Osteoblast (primary cell): ENCODE measurements around the gene AHI1. TPM values are rescaled to one million over a fixed set of nuclear protein-coding genes. Genes with fewer than 3 reads are reported as not detected.

Source experiments
- DNase-seq: peaks from one replicate; pipeline ENCODE4 v3.0.0; 2011; ENCODE audit warnings: low spot score, mixed read lengths; ENCODE audit not compliant: insufficient read length; ENCODE audit errors: missing footprints
- H2AFZ ChIP-seq: 2 replicates; pipeline ENCODE4 v1.6.0; 2011; ENCODE audit warnings: mild to moderate bottlenecking, low read length
- H3K27ac ChIP-seq: 2 replicates; pipeline ENCODE4 v1.5.1; 2011; ENCODE audit warnings: mild to moderate bottlenecking, low read depth, low read length, moderate library complexity
- H3K27me3 ChIP-seq: 2 replicates; pipeline ENCODE4 v1.6.0; 2012; ENCODE audit warnings: mild to moderate bottlenecking, control low read depth, inconsistent platforms, low read length, moderate library complexity; ENCODE audit not compliant: insufficient read depth
- H3K36me3 ChIP-seq: 2 replicates; pipeline ENCODE4 v1.5.1; 2011; ENCODE audit warnings: mild to moderate bottlenecking, low read length, control low read depth, moderate library complexity; ENCODE audit not compliant: insufficient read depth
- H3K4me1 ChIP-seq: 2 replicates; pipeline ENCODE4 v1.5.1; 2011; ENCODE audit warnings: mild to moderate bottlenecking, low read length, control low read depth, moderate library complexity; ENCODE audit not compliant: insufficient read depth
- H3K4me2 ChIP-seq: 2 replicates; pipeline ENCODE4 v1.6.0; 2011; ENCODE audit warnings: mild to moderate bottlenecking, low read length; ENCODE audit not compliant: insufficient read depth
- H3K4me3 ChIP-seq: fragments of 200-600 bp; sonication (generic); 3 replicates; pipeline ENCODE4 v1.5.1; 2012; ENCODE audit warnings: mild to moderate bottlenecking, low read length, inconsistent platforms; ENCODE audit not compliant: insufficient read depth
- H3K79me2 ChIP-seq: 2 replicates; pipeline ENCODE4 v1.6.0; 2012; ENCODE audit warnings: mild to moderate bottlenecking, low read length, control low read depth, inconsistent platforms; ENCODE audit not compliant: insufficient read depth
- H3K9me3 ChIP-seq: 2 replicates; pipeline ENCODE4 v1.5.1; 2011; ENCODE audit warnings: low read depth, low read length, control low read depth
- H4K20me1 ChIP-seq: 2 replicates; pipeline ENCODE4 v1.6.0; 2012; ENCODE audit warnings: mild to moderate bottlenecking, low read length, control low read depth; ENCODE audit not compliant: insufficient read depth
- total RNA-seq: library from RNA; depleted of rRNA; stranded (reverse); fragments of >200 nt; gene quantifications from 2 replicates; pipeline ENCODE4 v1.2.3, GENCODE V29; 2012
- TF ChIP-seq, protein P1 (sequence below): IDR thresholded peaks from 2 replicates; pipeline ENCODE4 v1.5.1; 2011; ENCODE audit warnings: mild to moderate bottlenecking, low read depth, low read length, moderate library complexity; ENCODE audit errors: extremely low read depth

The AHI1 gene
- total RNA-seq, 1 donor: 50.3 TPM

DNA sequence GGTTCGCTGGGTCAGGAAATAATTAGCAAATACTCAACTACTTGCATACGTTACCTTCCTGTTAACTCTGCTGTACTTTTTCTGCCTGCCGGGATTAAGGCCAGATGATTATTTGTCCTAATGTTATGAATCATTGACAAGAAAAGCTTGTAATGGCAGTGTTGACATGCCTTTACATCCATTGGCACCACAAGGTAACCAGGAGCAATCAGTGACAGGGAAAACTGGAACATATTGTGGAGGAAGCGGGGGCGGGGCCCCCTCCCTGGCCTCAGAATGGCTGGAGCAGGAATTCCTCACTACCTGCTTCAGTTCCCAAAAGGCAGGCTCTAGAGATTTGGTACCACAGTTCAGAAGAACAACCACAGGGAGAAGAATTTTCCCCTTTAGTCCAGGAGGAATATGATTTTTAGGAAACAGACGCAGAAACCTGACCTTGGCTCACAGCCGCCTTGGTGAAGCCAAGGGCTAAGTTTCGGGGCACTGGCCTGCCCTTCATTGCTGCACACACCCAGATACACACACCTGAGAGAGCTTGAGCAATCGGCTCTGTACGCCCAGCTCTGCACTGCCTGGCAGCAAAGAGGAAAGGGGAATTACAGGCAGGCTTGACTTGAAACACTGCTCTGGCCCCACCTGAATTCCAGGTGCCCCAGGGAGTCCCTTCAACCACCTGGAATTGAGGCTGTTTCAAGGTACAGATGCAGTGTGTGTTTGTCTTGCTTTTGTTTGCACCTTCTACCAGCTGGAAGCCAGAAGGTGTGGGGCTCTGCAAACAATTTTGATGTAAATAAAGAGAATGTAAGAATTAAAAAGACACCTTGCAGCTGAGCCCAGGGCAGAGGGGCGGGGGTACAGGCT lies 226.6 kb downstream of the AHI1 start:
- H3K4me2 ChIP-seq: no peak overlapping the region
- TF ChIP-seq, protein P1, sequence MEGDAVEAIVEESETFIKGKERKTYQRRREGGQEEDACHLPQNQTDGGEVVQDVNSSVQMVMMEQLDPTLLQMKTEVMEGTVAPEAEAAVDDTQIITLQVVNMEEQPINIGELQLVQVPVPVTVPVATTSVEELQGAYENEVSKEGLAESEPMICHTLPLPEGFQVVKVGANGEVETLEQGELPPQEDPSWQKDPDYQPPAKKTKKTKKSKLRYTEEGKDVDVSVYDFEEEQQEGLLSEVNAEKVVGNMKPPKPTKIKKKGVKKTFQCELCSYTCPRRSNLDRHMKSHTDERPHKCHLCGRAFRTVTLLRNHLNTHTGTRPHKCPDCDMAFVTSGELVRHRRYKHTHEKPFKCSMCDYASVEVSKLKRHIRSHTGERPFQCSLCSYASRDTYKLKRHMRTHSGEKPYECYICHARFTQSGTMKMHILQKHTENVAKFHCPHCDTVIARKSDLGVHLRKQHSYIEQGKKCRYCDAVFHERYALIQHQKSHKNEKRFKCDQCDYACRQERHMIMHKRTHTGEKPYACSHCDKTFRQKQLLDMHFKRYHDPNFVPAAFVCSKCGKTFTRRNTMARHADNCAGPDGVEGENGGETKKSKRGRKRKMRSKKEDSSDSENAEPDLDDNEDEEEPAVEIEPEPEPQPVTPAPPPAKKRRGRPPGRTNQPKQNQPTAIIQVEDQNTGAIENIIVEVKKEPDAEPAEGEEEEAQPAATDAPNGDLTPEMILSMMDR: no peak
- no peaks in the 10 kb centered on the region for H3K79me2 ChIP-seq
- H4K20me1 ChIP-seq: no peaks in the 10 kb centered on the region
- no peak overlapping the region for H2AFZ ChIP-seq
- H3K4me1 ChIP-seq: no peaks in the 10 kb centered on the region
- no peaks in the 10 kb centered on the region for H3K27me3 ChIP-seq
- H3K36me3 ChIP-seq: no peaks in the 10 kb centered on the region
- no peak for DNase-seq
- no peak overlapping the region for H3K4me3 ChIP-seq
- H3K27ac ChIP-seq: no peak overlapping the region
- no peaks in the 10 kb centered on the region for H3K9me3 ChIP-seq

DNA sequence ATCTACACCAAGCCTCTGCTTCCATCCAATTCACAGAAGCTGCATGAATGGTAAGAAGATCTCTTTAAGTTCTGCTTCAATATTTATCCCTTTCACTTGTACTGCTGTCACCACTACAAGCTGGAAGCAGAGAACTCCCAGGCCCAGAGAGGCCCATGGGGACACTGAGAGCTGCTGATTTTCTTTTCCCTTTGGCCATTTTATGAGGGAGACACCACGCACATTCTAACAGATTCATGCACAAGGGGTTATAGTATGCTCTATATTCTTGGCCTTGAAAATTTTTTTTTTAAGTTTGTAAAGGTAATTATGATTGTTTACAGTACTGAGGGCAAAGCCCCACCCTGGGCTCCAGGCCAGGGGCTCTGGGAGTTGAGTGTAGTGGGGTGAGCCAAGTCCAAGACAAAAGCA lies 228.1 kb downstream of the AHI1 start:
- Histone ChIP-seq H3K79me2 (no peaks in the 10 kb centered on the region), H2AFZ (no peak overlapping the region), H3K27ac (no peak overlapping the region), H3K27me3 (no peaks in the 10 kb centered on the region), H3K4me2 (no peak overlapping the region), H3K4me1 (no peaks in the 10 kb centered on the region), H4K20me1 (no peaks in the 10 kb centered on the region), H3K9me3 (no peaks in the 10 kb centered on the region), H3K4me3 (no peak overlapping the region), H3K36me3 (no peaks in the 10 kb centered on the region)
- TF ChIP-seq, protein P1: no peak
- DNase-seq: no peak

DNA sequence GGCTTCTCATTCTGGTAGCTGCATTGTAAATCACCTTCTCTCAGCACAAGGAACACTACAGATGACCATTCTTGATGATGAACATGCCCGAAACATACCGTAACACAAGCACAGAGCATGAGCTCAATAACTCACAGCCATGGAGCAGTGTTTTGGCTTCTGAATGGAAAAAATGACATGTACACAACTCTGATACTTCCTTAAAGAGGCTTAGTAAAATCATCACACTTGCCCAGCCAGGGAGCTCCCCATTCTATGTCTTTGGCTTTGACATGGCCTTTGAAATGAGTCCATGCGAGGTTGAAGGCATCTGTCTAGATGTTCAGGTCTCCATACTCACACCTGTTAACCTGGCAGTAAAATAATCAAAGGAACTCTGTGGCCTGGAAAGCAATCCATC lies 228.8 kb downstream of the AHI1 start:
- DNase-seq: no peak
- H3K27me3 ChIP-seq: no peaks in the 10 kb centered on the region
- H3K4me3 ChIP-seq: no peak overlapping the region
- H4K20me1 ChIP-seq: no peaks in the 10 kb centered on the region
- TF ChIP-seq, protein P1: no peak
- no peaks in the 10 kb centered on the region for H3K79me2 ChIP-seq
- H3K36me3 ChIP-seq: no peaks in the 10 kb centered on the region
- H2AFZ ChIP-seq: no peak overlapping the region
- H3K4me2 ChIP-seq: no peak overlapping the region
- no peaks in the 10 kb centered on the region for H3K9me3 ChIP-seq
- no peaks in the 10 kb centered on the region for H3K4me1 ChIP-seq
- H3K27ac ChIP-seq: no peak overlapping the region

DNA sequence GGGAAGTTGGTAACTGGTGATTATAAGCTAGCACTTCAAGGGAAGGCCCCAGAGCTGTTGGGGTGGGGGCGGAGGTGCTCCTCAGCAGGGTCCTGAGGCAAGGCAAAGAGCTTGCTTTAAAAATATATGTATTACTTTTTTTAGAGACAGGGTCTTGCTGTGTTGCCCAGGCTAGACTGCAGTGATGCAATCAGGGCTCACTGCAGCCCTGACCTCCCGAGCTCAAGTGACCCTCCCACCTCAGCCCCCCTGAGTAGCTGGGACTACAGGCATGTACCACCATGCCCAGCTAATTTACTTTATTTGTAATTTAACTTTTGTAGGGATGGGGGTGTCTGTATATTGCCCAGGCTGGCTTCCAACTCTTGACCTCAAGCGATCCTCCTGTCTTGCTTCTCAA lies 229.3 kb downstream of the AHI1 start:
- TF ChIP-seq, protein P1: no peak

More for the DNA sequence above, 229.3 kb downstream of the AHI1 start:
- H3K79me2 ChIP-seq: no peaks in the 10 kb centered on the region
- H3K36me3 ChIP-seq: no peaks in the 10 kb centered on the region
- H3K4me3 ChIP-seq: no peak overlapping the region
- no peaks in the 10 kb centered on the region for H3K4me1 ChIP-seq
- H3K9me3 ChIP-seq: no peaks in the 10 kb centered on the region
- DNase-seq: no peak
- H2AFZ ChIP-seq: no peak overlapping the region
- no peak overlapping the region for H3K4me2 ChIP-seq
- H4K20me1 ChIP-seq: no peaks in the 10 kb centered on the region
- H3K27me3 ChIP-seq: no peaks in the 10 kb centered on the region
- no peak overlapping the region for H3K27ac ChIP-seq
